ENCODE results near the gene UPK3BL2.
"Not testable (repeated sequence)": the region's sequence is repeated elsewhere in the genome, so short reads cannot be mapped to it uniquely, and the experiment has no call there.

Gene UPK3BL2

DNA sequence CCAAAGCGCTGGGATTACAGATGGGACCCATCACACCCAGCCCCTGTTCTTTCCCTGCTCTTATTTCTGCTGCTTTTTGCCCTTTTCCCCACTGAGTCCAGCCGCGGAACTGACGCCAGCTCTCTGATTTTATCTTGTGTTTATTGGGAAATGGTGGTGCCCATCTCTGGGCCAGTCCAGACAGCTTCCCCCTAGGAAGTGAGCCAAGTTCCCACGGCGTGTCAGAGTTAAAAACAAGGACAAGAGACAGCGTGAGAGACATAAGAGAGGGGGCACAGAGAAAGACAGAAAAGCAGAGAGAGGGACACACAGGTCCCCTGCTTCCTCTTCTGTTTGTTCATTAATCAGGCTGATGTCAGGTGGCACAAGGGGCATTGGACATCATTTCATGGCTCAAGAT lies 11.9 kb downstream of the UPK3BL2 start:
- DNase-seq (ENCODE audit: low read depth in 2 of 2) = not testable (repeated sequence)

- DNase-seq (ENCODE audit: low read depth in 2 of 2) = not testable (repeated sequence)
These were observed 15.4 kb downstream of the UPK3BL2 start for GRCh38 chr7:102527822-102528793.

- DNase-seq (ENCODE audit: low read depth in 2 of 2) = not testable (repeated sequence)
These were observed 16.3 kb downstream of the UPK3BL2 start for GRCh38 chr7:102527182-102527581.

GRCh38 chr7:102524803-102525202 lies 18.7 kb downstream of the UPK3BL2 start:
- DNase-seq (ENCODE audit: low read depth in 2 of 2) = not testable (repeated sequence)

DNA sequence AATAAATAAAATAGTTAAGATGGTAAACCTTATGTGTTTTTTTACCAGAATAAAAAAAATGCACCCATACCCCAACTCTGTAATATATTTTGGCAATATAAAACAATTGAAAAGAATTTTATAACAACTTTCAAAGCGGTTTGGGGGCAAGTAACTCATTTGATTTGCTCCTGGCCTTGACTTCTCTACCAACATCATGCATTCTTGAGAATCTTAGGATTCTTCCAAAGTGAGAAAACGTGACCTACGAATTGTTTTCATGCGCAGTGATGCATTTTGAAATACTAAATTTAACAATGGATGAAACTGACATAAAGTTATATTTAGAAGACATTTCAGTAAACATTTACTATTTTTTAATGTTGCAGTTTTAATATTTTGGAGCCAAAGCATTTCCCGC lies 22.7 kb downstream of the UPK3BL2 start:
- not testable (repeated sequence) for DNase-seq (ENCODE audit: low read depth in 2 of 2)

DNA sequence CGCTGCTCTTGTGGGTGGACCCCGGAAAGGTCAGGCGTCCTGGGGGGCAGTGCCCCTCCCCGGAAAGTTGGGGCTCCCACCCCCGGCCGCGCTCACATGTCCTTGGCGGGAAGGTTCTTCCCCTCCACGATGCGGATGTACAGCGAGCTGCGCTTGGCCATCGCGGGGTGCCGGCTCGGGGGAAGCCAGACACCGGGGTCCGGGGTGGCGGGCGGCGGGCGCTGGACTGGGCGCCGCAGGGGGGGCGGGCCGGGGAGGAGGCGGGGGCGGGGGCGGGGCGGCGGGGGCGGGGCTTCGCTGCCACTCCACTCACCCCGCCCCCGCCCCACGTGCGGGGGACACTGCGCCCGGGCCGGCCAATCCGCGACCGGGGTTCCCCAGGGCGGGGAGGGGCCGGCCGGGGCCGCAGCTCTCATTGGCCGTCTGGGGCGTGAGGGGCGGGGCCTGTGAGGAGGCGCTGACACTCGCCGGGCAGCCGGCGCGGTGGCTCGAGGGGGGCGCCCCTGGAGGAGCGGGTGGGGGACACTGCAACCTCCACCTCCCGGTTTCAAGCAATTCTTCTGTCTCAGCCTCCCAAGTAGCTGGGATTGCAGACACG lies 25.8 kb downstream of the UPK3BL2 start, which contains the start of gene RASA4B:
RASA4B (minus strand) TSS at position 228 of the 598 bp plus-strand sequence; CDS start at position 161, 67 bp downstream.
- not testable (repeated sequence) for DNase-seq (ENCODE audit: low read depth in 2 of 2)

DNA sequence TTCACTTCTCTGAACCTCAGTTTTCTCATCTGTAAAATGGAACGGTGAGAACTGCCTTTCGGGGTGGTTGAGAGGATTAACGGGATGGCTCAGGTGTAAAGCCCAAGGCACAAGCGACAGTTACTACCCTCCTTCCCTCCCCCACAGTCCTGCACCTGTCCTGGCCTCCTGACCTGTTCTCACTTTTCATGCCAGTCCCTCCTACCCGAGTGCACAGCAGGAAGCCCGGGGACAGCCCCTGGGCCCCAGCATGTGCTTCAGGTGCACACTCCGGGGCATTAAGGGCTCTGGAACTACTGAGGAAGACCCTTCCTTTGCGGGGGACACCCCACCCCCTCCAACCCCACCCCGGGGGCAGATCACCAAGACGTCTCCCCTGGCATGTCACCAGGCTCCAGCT lies 26.5 kb downstream of the UPK3BL2 start:
- not testable (repeated sequence) for DNase-seq (ENCODE audit: low read depth in 2 of 2)

GRCh38 chr7:102515889-102516288 lies 27.6 kb downstream of the UPK3BL2 start:
- DNase-seq (ENCODE audit: low read depth in 2 of 2) = not testable (repeated sequence)

DNA sequence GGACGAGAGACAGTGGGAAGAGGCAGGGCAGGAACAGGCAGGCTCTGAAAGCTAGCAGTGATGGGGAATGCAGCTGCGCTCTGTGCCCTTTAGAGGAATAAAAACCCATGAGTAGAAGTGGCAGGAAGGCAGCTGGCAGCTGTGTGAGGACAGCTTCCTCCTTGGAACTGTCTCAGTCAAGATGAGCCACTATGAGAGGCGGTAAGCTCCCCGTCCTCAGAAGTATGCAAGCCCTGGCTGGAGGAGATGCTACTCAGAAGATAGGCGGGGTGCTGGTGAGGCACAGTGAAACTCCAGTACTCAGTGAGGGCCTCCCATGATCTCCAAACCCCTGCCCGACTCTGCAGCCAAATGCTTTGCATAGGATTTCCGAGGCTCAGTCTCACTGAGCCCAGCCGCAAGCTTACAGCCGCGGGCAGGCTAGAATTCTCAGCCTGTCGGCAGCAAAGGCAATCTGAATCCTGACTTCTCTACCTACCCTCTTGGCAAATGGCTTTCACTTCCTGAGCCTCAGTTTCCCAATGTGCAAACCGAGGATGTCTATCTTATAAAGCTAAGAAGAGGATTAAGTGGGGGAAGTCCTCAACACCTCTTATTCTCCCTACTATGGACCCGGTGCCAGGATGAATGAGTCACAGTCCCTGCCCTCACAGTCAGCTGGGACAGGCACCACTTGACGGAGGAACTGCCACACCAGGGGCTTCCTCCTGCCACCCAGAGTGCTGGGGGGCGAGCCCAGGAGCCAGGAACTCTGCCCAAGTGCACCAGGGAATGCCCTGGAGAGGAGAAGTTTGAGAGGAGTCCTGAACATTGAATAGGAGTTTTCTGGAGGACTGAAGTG lies 28.4 kb downstream of the UPK3BL2 start:
- not testable (repeated sequence) for DNase-seq (ENCODE audit: low read depth in 2 of 2)

DNA sequence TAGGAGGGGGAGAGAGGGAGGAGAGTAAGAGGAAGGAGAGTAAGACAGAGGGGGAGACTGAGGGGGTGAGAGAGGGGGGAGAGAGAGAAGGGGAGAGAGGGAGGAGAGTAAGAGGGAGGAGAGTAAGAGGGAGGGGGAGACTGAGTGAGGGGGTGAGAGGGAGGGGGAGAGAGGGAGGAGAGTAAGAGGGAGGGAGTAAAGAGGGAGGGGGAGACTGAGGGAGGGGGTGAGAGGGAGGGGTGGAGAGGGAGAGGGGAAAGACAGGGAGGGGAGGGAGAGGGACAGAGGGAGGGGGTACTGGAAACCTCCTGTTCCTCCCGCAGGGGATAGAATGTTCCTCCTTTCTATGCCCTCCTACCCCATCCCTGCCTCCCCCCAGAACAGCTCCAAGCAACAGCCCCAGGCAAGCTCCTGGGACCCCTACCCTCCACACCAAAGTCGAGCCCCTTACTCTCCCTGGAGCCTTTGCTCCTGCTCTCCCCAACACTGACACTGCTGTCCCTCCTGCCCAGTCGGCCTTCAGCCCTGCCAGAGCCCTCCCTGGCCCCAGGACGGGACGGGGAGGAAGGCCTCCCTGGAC lies 30.8 kb downstream of the UPK3BL2 start:
- DNase-seq (ENCODE audit: low read depth in 2 of 2) = not testable (repeated sequence)

GRCh38 chr7:102511860-102512522 lies 31.5 kb downstream of the UPK3BL2 start:
- not testable (repeated sequence) for DNase-seq (ENCODE audit: low read depth in 2 of 2)

DNA sequence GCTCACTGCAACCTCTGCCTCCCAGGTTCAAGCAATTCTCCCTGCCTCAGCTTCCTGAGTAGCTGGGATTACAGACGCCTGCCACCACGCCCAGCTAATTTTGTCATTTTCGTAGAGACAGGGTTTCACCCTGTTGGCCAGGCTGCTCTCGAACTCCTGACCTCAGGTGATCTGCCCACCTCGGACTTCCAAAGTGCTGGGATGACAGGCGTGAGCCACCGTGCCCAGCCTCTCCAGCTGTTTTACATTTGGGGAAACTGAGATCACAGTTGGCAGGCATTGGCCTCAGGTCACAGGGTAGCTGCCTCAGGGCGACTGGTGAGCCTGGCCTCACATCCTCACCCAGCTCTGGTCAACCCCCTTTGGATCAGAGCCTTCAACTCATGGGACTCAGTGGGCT lies 32.9 kb downstream of the UPK3BL2 start:
- DNase-seq (ENCODE audit: low read depth in 2 of 2) = not testable (repeated sequence)

DNA sequence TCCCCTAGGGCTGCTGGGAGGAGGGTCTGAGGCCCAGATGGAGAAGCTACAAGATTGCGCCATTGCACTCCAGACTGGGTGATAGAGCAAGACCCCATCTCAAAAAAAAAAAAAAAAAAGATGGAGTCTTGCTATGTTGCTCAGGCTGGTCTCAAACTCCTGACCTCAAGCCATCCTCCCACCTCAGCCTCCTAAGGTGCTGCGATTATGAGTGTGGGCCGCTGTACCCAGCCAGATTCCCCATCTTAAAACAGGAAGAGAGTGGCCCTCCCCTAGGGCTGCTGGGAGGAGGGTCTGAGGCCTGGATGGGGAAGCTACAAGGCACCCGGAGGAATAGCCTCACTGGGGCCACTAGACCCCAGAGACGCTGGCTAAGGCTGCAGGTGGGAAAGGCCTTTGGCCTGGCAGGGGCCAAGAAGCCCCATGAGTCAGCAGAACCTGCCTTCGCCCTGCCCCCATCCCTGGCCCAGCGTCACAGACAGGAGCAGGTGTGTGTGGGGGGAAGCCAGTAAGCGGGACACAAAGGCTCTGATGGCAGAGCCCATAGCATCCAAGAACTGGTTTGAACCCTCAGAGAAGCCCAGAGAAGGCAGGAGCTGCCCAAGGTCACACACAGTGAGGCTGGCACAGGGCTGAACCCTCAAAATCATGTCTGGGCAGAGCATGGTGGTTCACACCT lies 35.9 kb downstream of the UPK3BL2 start:
- DNase-seq (ENCODE audit: low read depth in 2 of 2) = not testable (repeated sequence)

DNA sequence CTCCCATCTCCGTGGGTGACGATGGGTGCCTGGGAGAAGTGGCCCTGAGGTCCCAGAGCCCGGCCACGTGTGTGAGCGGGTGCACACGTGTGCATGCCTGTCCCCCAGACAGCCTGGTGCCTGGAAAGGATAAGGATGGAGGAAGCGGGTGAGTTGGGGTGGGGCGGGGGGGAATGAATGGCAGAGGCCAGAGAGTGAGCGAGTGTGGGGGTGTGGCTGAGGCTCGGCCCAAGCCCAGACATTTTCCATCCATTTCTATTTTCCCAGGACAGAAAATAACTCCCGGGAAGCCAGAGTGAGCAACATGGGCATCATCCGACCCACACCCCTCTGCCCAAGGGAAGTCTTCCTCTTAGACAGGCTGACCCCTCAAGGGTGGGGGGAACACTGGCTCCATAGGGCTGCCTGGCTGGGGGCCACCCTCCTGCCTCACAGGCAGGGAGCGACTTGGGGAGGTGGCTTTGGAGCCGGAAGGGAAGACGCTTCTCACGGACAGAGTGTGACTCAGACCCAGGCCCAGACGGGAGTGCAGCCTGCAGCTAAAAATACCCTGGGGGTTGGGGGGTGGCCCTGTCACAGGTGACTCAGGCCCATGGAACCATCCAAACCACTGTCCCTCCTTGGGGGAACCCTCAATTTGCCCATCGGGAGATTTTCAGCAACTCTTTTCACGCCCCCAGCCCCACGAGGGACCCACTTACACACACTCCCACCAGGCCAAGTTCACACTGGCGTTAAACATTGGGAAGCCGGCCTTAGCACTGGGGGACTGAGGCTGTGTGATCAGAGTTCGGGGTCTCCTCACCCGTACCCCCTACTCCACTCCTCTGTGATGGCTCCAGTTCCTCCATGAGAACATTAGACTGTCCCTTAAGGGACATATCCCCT lies 38.0 kb downstream of the UPK3BL2 start:
- not testable (repeated sequence) for DNase-seq (ENCODE audit: low read depth in 2 of 2)

DNA sequence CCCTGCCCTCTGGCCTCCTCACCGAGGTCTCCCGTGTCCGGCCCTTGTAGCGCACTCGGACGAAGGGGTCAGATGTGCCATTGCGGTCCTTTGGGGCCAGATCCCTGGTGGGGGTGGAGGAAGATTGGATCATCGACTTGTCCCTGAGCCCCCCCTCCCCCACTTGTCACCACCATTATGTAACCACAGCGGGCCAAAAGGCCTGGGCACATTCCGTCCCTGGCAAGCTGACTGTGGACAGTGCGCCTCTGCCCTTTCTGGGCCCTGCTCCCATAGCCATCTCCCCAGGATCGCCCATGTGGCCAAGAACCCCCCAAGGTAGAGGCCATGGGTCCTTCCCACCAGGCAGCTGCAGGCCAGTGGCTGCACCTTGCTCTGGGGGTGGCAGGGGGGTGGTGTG lies 40.4 kb downstream of the UPK3BL2 start:
- not testable (repeated sequence) for DNase-seq (ENCODE audit: low read depth in 2 of 2)

DNA sequence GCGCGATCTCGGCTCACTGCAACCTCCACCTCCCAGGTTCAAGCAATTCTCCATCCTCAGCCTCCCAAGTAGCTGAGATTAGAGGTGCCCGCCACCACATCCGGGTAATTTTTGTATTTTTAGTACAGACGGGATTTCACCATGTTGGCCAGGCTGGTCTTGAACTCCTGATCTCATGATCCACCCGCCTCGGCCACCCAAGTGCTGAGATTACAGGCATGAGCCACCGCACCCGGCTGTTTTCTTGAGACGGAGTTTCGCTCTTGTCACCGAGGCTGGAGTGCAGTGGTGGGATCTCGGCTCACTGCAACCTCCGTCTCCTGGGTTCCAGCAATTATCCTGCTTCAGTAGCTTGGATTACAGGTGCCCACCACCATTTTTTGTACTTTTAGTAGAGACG lies 45.2 kb downstream of the UPK3BL2 start:
- DNase-seq (ENCODE audit: low read depth in 2 of 2) = not testable (repeated sequence)

DNA sequence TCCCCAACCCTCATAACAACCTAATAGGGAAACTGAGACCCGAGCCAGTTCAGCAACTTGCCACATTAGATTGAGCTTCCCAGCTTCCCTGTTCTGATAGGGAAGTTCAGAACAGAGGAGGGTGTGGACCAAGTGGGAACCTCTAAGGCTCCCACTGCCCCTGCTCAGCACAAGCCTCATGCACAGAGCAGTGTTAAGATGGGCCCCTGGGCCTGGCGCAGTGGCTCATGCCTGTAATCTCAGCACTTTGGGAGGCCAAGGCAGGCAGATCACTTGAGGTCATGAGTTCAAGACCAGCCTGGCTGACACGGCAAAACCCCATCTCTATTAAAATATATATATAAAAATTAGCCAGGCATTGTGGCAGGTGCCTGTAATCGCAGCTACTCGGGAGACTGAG lies 46.2 kb downstream of the UPK3BL2 start:
- not testable (repeated sequence) for DNase-seq (ENCODE audit: low read depth in 2 of 2)

- not testable (repeated sequence) for DNase-seq (ENCODE audit: low read depth in 2 of 2)
These were observed 46.6 kb downstream of the UPK3BL2 start for GRCh38 chr7:102496861-102497260.

DNA sequence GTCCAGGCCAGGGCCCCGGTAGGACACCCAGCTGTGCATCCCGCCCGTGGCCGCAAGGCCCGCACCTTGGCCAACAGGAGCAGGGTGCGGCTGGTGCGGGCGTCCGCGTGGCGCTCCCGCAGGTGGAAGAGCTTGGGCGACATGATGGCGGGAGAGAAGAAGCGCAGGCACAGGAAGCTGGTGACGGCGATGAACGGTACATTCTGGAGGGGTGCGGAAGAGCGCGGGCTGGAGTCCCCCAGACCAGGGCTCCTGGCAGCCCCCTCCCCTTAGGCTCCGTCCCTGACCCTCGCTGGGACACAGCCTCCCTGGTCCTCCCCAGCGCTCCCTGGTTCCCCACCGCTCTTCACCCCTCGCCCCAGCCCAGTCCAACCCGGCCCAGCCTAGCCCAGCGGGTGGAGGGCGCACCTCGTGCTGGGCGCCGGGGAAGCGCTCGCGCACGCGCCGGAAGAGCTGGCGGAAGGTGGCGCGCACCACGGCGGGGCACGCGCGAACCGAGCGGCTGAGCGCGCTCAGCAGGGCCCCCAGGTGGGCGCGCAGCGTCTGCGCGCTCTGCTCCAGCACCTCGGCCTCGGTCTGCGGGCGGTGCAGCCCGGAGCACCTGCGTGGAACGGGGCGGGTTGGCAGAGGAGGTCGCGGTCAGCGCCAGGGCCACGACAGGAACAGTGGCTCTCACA lies 48.9 kb downstream of the UPK3BL2 start:
- DNase-seq (ENCODE audit: low read depth in 2 of 2) = not testable (repeated sequence)

Measured in stimulated activated CD4-positive, alpha-beta T cell treated with anti-CD3 and anti-CD28 coated beads, Interleukin-12 subunit alpha, Interleukin-12 subunit beta, amount 100 ng/mL, for 24 hours (primary cell).